ENCODE data around the gene TBL1XR1. TPM values are rescaled to one million over a fixed set of nuclear protein-coding genes. Genes with fewer than 3 reads are reported as not detected.

TBL1XR1 gene
- total RNA-seq, 2 donors from 2014 or later, result 202 to 226 TPM

GRCh38 chr3:177137774-177138705 is 59.2 kb downstream of the TBL1XR1 start:
- DNase-seq, result no peak
- Histone ChIP-seq H3K27ac (no peak overlapping the region), H3K36me3 (no peaks in the 10 kb centered on the region), H3K4me1 (peaks cover 21% of the 10 kb centered on the region), H3K9me3 (no peaks in the 10 kb centered on the region), H3K4me3 (no peak overlapping the region), H3K27me3 (no peaks in the 10 kb centered on the region), H3K9ac (ENCODE audit: low read depth in 2 of 2, low read length in 2 of 2) (no peak overlapping the region)
- intact Hi-C loops (cut with DNase I), result no loop called here
- TF ChIP-seq CTCF (IDR thresholded peaks at IDR 0.05), result no peak

DNA sequence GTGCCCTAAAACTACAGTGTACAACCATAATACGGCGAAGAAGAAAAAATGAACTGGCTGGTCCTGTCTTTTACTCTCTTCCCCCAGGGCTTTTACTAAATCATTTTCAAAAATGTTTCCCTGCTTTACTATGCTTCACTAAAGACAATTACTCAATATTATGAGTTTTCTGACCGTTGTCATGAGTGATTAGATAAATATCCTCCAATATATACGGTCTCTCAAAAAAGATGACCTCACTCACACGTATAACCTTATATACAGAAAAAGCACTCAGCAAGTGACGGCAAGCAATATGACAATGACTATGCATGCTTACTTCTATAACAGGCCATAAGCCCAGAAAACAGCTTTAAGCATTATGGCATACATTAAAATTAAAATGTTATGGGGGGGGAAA is 60.5 kb downstream of the TBL1XR1 start:
- no peak for TF ChIP-seq CTCF (IDR thresholded peaks at IDR 0.05)
- Histone ChIP-seq H3K9ac (ENCODE audit: low read depth in 2 of 2, low read length in 2 of 2) (no peak overlapping the region), H3K4me1 (peaks cover 12% of the 10 kb centered on the region), H3K9me3 (no peaks in the 10 kb centered on the region), H3K36me3 (no peaks in the 10 kb centered on the region), H3K27me3 (no peaks in the 10 kb centered on the region), H3K27ac (peak overlapping the region; percentile 62), H3K4me3 (no peak overlapping the region)
- intact Hi-C loops (cut with DNase I), result no loop called here
- DNase-seq, result no peak

- no peak overlapping the region for H3K4me3 ChIP-seq
- intact Hi-C loops (cut with DNase I), result no loop called here
Observed at GRCh38 chr3:177135841-177136492, 61.3 kb downstream of the TBL1XR1 start.

DNA sequence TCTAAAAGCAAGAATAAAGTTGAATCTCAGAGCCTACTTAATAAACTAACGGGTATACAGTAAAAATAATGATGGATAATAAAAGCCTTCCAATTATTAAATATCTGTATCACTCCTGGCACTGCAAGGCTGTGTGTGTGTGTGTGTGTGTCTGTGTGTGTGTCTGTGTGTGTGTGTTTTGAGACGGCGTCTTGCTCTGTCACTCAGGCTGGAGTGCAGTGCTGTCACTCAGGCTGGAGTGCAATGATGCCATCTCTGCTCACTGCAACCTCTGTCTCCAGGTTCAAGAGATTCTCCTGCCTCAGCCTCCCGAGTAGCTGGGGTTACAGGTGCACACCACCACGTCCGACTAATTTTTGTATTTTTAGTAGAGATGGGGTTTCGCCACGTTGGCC is 62.5 kb downstream of the TBL1XR1 start:
- intact Hi-C loops (cut with DNase I), result no loop called here
- Histone ChIP-seq H3K9ac (ENCODE audit: low read depth in 2 of 2, low read length in 2 of 2) (no peak overlapping the region), H3K27ac (no peak overlapping the region), H3K36me3 (no peaks in the 10 kb centered on the region), H3K9me3 (no peaks in the 10 kb centered on the region), H3K4me1 (peaks cover 10% of the 10 kb centered on the region), H3K4me3 (no peak overlapping the region), H3K27me3 (no peaks in the 10 kb centered on the region)
- TF ChIP-seq CTCF (IDR thresholded peaks at IDR 0.05), result no peak
- no peak for DNase-seq

More at GRCh38 chr3:177135841-177136492, 61.3 kb downstream of the TBL1XR1 start:
- no peak for DNase-seq
- H3K36me3 ChIP-seq, result no peaks in the 10 kb centered on the region
- peaks cover 10% of the 10 kb centered on the region for H3K4me1 ChIP-seq
- H3K27me3 ChIP-seq, result no peaks in the 10 kb centered on the region
- H3K9me3 ChIP-seq, result no peaks in the 10 kb centered on the region
- no peak for TF ChIP-seq CTCF (IDR thresholded peaks at IDR 0.05)
- H3K9ac ChIP-seq (ENCODE audit: low read depth in 2 of 2, low read length in 2 of 2), result peak overlapping the region; percentile 23 to 40
- H3K27ac ChIP-seq, result peak overlapping the region; percentile 62

- intact Hi-C loops (cut with DNase I), result no loop called here
- Histone ChIP-seq H3K9me3 (no peaks in the 10 kb centered on the region), H3K4me1 (peaks cover 10% of the 10 kb centered on the region), H3K4me3 (no peak overlapping the region), H3K9ac (ENCODE audit: low read depth in 2 of 2, low read length in 2 of 2) (no peak overlapping the region), H3K36me3 (no peaks in the 10 kb centered on the region), H3K27me3 (no peaks in the 10 kb centered on the region), H3K27ac (no peak overlapping the region)
- no peak for TF ChIP-seq CTCF (IDR thresholded peaks at IDR 0.05)
- DNase-seq, result no peak
Observed at GRCh38 chr3:177133860-177134815, 63.1 kb downstream of the TBL1XR1 start.
